Chondrocyte (in vitro differentiated cells): ENCODE measurements around the gene VMP1. TPM values are rescaled to one million over a fixed set of nuclear protein-coding genes. Genes with fewer than 3 reads are reported as not detected.
"Not testable (repeated sequence)": the region's sequence is repeated elsewhere in the genome, so short reads cannot be mapped to it uniquely, and the experiment has no call there.

ENCODE experiments used
- DNase-seq: peaks from one replicate; pipeline ENCODE4 v3.0.0; 2021; ENCODE audit warnings: mixed read lengths, low spot score
- H3K27ac Mint-ChIP-seq: one replicate; pipeline ENCODE4 v1.8.0; 2021; ENCODE audit warnings: mild to moderate bottlenecking, moderate library complexity, mixed read lengths; ENCODE audit not compliant: unreplicated experiment
- H3K27me3 Mint-ChIP-seq: 2 replicates; pipeline ENCODE4 v1.8.0; 2021; ENCODE audit warnings: low read depth, mixed read lengths
- H3K36me3 Mint-ChIP-seq: 2 replicates; pipeline ENCODE4 v1.8.0; 2021; ENCODE audit warnings: low read depth, mixed read lengths
- H3K4me1 Mint-ChIP-seq: 2 replicates; pipeline ENCODE4 v1.8.0; 2021; ENCODE audit warnings: low read depth, mild to moderate bottlenecking, mixed read lengths
- H3K4me3 Mint-ChIP-seq: one replicate; pipeline ENCODE4 v1.8.0; 2021; ENCODE audit warnings: mild to moderate bottlenecking, moderate library complexity, mixed read lengths; ENCODE audit not compliant: unreplicated experiment
- H3K9me3 Mint-ChIP-seq: 2 replicates; pipeline ENCODE4 v1.8.0; 2021; ENCODE audit warnings: low read depth, mixed read lengths
- total RNA-seq: library from RNA; stranded (reverse); gene quantifications from 3 replicates; pipeline ENCODE4 v1.2.1, GENCODE V29; 2021
- TF ChIP-seq, protein P1 (sequence below): fragments of 200-600 bp; sonication (generic); IDR thresholded peaks from 2 replicates; pipeline ENCODE4 v1.5.0; 2021; ENCODE audit warnings: antibody characterized with exemption, mild to moderate bottlenecking, moderate library complexity

VMP1 gene
- total RNA-seq, 1 donor from 2014 or later, result 295 TPM

DNA sequence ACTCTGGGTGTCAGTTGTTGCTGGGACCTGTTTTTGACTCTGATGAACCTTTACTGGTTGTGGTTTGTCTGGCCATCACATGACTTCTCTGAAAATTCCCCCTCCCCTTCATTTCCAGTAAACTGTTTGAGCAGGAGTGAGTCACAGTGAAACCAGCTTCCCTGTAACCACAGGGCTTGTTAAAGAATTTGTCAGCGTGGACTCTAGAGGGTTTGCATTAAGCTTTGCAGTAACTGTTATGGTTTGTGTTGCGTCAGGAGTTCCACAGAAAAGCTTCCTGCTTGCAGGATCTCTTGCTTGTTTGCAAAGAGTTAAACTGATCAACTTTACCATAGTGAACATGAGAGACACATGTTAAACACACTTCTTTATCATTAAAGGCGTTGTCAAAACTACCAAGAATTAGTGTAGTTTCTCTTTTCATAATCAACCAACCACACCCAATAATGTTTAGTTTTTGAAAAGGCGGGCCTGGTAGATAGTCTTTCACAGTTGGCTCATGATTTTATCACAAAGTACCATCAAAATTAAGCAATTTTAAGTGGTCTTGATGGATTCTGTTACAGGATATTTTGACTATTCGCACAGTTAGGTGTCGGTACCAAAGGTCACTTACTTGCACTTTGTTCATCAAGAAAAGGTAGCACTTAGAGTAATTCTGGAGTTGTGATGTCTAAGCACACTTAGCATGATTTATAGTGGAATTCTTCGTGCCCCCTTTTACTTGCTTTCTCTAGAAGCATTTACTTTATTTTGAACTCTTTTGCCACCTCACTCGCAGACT is 79.3 kb downstream of the VMP1 start:
- Mint-ChIP-seq H3K4me1 (peaks cover 73% of the 10 kb centered on the region), H3K4me3 (peak overlapping the region; percentile 26), H3K9me3 (no peaks in the 10 kb centered on the region), H3K36me3 (no peaks in the 10 kb centered on the region), H3K27ac (peak overlapping the region; percentile 89), H3K27me3 (no peaks in the 10 kb centered on the region)
- DNase-seq, result no peak
- TF ChIP-seq, protein P1, sequence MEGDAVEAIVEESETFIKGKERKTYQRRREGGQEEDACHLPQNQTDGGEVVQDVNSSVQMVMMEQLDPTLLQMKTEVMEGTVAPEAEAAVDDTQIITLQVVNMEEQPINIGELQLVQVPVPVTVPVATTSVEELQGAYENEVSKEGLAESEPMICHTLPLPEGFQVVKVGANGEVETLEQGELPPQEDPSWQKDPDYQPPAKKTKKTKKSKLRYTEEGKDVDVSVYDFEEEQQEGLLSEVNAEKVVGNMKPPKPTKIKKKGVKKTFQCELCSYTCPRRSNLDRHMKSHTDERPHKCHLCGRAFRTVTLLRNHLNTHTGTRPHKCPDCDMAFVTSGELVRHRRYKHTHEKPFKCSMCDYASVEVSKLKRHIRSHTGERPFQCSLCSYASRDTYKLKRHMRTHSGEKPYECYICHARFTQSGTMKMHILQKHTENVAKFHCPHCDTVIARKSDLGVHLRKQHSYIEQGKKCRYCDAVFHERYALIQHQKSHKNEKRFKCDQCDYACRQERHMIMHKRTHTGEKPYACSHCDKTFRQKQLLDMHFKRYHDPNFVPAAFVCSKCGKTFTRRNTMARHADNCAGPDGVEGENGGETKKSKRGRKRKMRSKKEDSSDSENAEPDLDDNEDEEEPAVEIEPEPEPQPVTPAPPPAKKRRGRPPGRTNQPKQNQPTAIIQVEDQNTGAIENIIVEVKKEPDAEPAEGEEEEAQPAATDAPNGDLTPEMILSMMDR, result no peak

DNA sequence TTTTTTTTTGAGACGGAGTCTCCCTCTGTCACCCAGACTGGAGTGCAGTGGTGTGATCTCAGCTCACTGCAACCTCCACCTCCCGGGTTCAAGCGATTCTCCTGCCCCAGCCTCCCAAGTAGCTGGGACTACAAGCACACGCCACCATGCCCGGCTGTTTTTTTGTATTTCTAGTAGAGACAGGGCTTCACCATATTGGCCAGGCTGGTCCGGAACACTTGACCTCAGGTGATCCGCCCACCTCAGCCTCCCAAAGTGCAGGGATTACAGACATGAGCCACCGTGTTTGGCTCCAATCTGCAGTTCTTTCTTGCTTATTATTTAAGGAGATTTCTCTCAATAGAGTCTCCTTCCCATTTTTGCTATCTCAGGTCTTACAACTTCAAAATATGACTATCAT is 82.4 kb downstream of the VMP1 start:
- H3K9me3 Mint-ChIP-seq, DNase-seq, H3K36me3 Mint-ChIP-seq, H3K27me3 Mint-ChIP-seq, H3K4me3 Mint-ChIP-seq: not testable (repeated sequence)
- peak overlapping the region; percentile 77 for H3K27ac Mint-ChIP-seq
- H3K4me1 Mint-ChIP-seq, result peaks cover 62% of the 10 kb centered on the region

DNA sequence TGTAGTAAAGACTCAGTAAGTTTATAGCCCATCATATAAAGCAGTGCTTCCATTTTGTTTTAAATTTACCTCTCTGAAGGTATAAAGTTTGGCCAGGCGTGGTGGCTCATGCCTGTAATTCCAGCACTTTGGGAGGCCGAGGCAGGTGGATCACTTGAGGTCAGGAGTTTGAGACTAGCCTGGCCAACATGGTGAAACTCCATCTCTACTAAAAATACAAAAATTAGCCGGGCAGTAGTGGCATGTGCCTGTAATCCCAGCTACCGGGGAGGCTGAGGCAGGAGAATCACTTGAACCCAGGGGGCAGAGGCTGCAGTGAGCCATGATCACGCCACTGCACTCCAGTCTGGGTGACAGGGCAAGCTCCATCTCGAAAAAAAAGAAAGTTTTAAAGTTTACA is 83.0 kb downstream of the VMP1 start:
- H3K36me3 Mint-ChIP-seq, result not testable (repeated sequence)
- peak overlapping the region; percentile 14 for H3K27ac Mint-ChIP-seq

DNA sequence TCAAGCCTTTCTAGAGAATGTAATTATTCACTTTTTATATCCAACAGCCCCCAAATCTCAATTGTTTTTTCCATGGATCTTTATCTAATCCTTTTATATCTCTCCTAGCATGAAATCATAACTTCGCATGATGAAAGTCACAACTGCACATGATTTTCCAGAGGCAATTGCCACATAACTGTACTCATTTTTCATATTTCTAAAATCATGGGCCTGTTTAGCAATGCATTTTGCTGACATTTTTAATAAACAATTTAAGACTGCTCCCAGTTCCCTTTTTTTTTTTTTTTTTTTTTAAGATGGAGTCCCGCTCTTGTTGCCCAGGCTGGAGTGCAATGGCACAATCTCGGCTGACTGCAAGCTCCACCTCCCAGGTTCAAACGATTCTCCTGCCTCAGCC is 83.5 kb downstream of the VMP1 start:
- H3K36me3 Mint-ChIP-seq, result peaks cover under 1% of the 10 kb centered on the region
- TF ChIP-seq, protein P1, result no peak
- no peaks in the 10 kb centered on the region for H3K27me3 Mint-ChIP-seq
- no peak overlapping the region for H3K4me3 Mint-ChIP-seq
- DNase-seq, result no peak
- peak overlapping the region; percentile 10 for H3K27ac Mint-ChIP-seq
- peaks cover 53% of the 10 kb centered on the region for H3K4me1 Mint-ChIP-seq
- no peaks in the 10 kb centered on the region for H3K9me3 Mint-ChIP-seq

More for the DNA sequence above, 83.0 kb downstream of the VMP1 start:
- not testable (repeated sequence) for H3K9me3 Mint-ChIP-seq, DNase-seq, H3K4me3 Mint-ChIP-seq, H3K27me3 Mint-ChIP-seq
- H3K4me1 Mint-ChIP-seq, result peaks cover 56% of the 10 kb centered on the region

DNA sequence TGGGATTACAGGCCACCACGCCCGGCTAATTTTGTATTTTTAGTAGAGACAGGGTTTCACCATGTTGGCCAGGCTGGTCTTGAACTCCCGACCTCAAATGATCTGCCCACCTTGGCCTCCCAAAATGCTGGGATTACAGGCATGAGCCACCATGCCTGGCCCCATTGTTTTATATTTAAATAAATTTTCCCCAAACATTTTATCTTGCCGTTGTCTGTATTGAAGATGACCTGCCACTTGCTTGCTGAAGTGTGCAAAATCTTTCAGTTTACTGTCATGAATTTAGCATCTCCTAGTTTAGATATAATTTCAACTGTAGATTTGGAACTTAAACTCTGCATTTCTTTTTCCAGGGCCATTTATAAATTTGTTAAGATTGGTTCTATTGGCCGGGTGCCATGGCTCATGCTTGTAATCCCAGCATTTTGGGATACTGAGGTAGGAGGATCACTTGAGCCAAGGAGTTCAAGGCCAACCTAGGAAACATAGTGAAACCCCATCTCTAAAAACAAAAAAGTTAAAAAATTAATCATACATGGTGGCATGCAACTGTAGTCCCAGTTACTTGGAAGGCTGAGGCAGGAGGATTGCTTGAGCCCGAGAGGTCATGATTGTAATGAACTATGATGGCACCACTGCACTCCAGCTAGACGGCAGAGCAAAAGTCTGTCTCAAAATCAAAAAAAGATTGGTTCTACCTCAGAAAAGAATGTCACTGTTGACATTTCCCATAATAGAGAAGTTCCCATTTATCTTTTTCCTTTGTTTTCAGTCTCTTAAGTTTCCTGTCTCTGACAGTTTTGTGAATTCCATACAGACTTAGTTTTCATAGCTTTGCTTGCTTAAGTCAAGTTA is 84.4 kb downstream of the VMP1 start:
- no peak overlapping the region for H3K4me3 Mint-ChIP-seq
- H3K27me3 Mint-ChIP-seq, result no peaks in the 10 kb centered on the region
- H3K9me3 Mint-ChIP-seq, result no peaks in the 10 kb centered on the region

DNA sequence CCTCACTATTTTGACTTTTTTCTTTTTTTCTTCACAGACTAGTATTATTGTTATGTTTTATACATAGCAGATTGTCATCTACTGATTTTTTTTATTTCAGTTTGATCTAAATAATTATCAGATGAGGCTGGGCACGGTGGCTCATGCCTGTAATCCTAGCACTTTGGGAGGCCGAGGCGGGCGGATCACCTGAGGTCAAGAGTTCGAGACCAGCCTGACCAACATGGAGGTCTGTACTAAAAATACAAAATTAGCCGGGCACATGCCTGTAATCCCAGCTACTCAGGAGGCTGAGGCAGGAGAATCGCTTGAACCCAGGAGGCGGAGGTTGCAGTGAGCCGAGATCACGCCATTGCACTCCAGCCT is 85.0 kb downstream of the VMP1 start:
- H3K27me3 Mint-ChIP-seq, H3K36me3 Mint-ChIP-seq, H3K4me3 Mint-ChIP-seq, DNase-seq, H3K9me3 Mint-ChIP-seq: not testable (repeated sequence)
- peaks cover 53% of the 10 kb centered on the region for H3K4me1 Mint-ChIP-seq
- peak overlapping the region; percentile 92 for H3K27ac Mint-ChIP-seq

More for the DNA sequence above, 84.4 kb downstream of the VMP1 start:
- Mint-ChIP-seq H3K4me1 (peaks cover 53% of the 10 kb centered on the region), H3K36me3 (peaks cover 4% of the 10 kb centered on the region), H3K27ac (peak overlapping the region; percentile 92)
- no peak for DNase-seq
- TF ChIP-seq, protein P1, result no peak
